GM18861 (cell line): ENCODE measurements around the gene TMEM144.

Experiments
- ATAC-seq: cut with Tn5 transposase; IDR thresholded peaks from one replicate; pipeline ENCODE4 v1.9.1; 2021; ENCODE audit not compliant: unreplicated experiment

Gene TMEM144

DNA sequence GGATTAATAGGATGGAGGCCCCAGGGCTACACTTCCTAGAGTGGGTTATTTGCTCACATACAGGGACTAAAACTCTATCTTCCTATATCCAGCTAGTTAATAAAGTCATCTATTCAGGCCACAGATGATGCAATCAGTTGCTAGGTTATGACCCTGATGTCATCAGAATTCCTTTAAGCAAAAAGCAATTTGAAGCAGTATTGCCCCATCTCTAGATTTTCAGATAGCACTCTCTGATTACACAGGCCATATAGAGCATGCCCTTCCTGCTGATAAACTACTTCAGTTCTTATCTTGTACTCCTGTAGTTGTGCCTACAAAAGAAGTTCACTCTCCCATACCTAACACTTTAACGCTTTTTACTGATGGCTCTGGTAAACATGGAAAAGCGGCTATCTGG, 84.8 kb downstream of the TMEM144 start:
- ATAC-seq, result no peak

DNA sequence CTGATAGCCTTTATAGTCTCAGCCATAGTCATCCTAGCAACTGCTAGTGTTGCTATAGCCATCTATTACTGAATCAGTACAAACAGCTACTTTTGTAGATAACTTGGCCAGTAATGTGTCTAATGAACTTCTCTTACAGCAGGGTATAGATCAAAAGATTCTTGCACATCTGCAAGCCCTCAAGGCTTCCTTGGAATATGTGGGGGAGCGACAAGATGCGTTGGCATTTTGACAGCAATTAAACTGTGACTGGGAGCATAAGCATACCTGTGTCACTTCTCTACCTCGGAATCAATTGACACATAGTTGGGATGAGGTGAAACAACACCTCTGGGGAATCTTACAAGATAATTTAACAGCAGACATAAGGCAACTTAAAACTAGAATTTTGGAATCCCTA, 87.6 kb downstream of the TMEM144 start:
- no peak for ATAC-seq

DNA sequence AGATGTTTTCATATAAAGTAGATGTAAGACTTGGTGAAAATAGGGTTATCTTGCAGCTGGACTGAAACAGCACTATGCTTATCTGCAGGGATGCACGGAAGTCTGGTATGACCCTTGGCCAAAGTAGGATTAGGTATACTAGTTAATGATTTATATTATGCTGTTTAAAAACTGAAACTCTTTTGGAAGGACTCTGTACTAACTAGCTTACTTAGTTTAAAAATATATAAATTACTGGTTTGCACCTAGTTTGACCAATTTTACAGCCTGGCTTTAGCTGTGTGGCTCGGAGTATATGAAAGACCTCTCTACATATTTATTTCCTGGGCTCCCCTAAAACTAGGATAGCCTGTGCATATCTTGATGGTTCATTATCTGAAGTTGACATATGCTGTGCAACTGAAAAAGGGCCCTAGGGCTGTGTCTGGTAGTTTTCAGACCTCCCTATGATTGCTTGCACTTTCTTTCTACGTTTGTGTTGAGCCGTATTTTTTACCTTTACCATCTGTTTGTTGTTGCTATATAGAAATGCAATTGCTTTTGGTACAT, 89.2 kb downstream of the TMEM144 start:
- ATAC-seq, result no peak

DNA sequence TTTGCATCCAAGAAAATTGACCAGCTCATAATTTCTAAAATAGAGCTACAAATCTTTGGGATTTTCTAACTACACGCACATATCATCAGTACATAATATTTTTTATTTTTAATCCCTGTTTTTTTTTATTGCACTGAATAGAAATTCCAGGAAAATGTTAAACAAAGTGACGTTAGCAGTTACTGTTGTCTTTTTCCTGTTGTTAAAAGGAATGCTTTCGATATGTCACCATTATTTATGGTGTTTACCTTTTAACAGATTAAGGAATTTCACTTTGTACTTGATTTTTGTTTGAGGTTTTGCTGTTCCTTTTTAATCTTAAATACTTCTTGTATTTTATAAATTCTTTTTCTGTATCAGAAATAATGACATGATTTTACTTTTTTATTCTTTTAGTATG, 89.7 kb downstream of the TMEM144 start:
- ATAC-seq, result no peak

DNA sequence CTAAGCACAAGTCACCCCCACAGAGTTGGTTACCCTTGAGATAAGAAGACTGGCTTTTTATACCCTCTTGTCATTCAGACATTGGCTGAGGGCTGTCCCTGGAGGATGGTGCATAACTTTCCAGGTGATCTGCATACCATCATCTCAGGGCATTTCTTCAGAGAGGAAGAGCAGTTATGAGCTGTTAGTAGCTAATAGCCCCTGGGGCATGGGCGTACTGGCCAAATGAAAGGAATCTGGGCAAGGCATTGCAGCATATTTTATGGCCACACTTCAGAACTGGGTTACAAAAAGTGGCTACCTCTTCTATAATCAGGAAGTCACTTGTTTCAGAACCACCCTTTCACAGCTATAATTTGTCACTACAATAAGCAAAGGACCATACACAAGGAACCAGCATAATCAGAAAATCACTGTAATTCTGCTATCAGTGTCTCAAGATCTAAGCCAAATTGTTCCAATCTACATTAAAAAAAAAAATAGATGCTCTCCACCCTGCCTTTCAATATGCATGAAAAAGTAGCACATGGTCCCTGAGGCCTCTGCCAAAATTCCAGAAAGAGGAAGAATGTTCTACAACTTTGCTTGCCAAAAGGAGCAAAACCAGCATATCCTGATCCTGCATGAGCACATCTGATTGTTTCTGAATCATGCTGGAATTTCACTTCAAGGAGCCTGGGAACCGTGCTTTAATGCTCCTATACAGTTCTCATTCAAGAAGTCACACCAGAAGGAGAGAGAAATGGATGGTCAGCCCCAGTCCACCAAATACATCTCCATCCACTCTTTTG, 92.0 kb downstream of the TMEM144 start:
- ATAC-seq, result no peak

DNA sequence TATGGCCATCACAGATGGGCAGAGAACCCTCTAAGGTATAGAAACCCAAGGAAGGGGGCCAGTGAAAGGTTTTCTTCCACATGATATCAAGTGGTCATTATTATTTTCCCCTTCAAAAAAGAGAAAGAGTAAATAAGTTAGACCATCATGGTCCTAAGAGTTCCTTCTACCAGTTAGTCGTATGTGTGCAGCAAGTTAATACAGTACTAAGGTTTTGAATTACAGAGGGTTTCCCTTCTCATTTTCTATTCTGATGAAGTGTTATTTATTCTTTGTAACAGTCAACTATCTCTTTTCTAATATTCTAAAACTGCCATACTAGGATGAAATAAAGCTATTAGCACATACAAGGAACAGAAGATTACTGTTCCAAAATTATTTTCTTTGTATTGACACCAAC, 94.4 kb downstream of the TMEM144 start:
- no peak for ATAC-seq
